Measurements from ENCODE around the gene CANT1. TPM values are rescaled to one million over a fixed set of nuclear protein-coding genes. Genes with fewer than 3 reads are reported as not detected.
A peak's percentile ranks its signal among the peaks of the same experiment; 100 is the strongest.
"Not testable (repeated sequence)": the region's sequence is repeated elsewhere in the genome, so short reads cannot be mapped to it uniquely, and the experiment has no call there.

Gene CANT1
- total and polyA plus RNA-seq, 3 donors from 2014 or later, result 60.6 to 80.5 (median 64.1) TPM

GRCh38 chr17:79033046-79033616 lies 23.6 kb upstream of the CANT1 start:
- TF ChIP-seq POLR2A (IDR thresholded peaks at IDR 0.05), result no peak
- no peak overlapping the region for H3K4me3 ChIP-seq
- DNase-seq, result no peak
- H3K27ac ChIP-seq, result no peak overlapping the region
- H3K27me3 ChIP-seq, result no peaks in the 10 kb centered on the region
- WGBS, 2 donors, result 83 to 92% methylated on average over 9 of the region's 9 CpGs
- intact Hi-C loops (cut with DNase I; ENCODE audit: low total_unique reads), result no loop called here
- no peaks in the 10 kb centered on the region for H3K9me3 ChIP-seq
- H3K36me3 ChIP-seq (ENCODE audit: low read depth, missing control alignments), result no peaks in the 10 kb centered on the region
- peaks cover 18% of the 10 kb centered on the region for H3K4me1 ChIP-seq

- no peak for DNase-seq
- intact Hi-C loops (cut with DNase I; ENCODE audit: low total_unique reads), result no loop called here
- WGBS, 2 donors, result 89 to 94% methylated on average over 26 of the region's 26 CpGs
- no peak overlapping the region for H3K27ac ChIP-seq
- no peaks in the 10 kb centered on the region for H3K9me3 ChIP-seq
- no peaks in the 10 kb centered on the region for H3K36me3 ChIP-seq (ENCODE audit: low read depth, missing control alignments)
- peaks cover 27% of the 10 kb centered on the region for H3K4me1 ChIP-seq
- TF ChIP-seq CTCF (IDR thresholded peaks at IDR 0.05) (no peak), POLR2A (IDR thresholded peaks at IDR 0.05) (no peak)
- H3K4me3 ChIP-seq, result no peak overlapping the region
- no peaks in the 10 kb centered on the region for H3K27me3 ChIP-seq
These were observed 22.7 kb upstream of the CANT1 start for GRCh38 chr17:79031996-79032875.

DNA sequence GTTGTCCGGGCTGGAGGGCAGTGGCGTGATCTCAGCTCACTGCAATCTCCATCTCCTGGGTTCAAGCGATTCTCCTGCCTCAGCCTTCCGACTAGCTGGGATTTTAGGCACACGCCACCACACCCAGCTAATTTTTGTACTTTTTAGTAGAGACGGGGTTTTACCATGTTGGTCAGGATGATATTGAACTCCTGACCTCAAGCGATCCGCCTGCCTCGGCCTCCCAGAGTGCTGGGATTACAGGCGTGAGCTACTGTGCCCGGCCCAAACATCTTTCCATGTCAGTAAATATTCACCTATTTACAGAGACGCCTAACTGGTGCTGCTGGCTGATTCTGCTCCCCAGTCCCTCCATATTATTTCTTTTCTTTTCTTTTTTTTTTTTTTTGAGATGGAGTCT lies 21.1 kb upstream of the CANT1 start:
- not testable (repeated sequence) for DNase-seq

DNA sequence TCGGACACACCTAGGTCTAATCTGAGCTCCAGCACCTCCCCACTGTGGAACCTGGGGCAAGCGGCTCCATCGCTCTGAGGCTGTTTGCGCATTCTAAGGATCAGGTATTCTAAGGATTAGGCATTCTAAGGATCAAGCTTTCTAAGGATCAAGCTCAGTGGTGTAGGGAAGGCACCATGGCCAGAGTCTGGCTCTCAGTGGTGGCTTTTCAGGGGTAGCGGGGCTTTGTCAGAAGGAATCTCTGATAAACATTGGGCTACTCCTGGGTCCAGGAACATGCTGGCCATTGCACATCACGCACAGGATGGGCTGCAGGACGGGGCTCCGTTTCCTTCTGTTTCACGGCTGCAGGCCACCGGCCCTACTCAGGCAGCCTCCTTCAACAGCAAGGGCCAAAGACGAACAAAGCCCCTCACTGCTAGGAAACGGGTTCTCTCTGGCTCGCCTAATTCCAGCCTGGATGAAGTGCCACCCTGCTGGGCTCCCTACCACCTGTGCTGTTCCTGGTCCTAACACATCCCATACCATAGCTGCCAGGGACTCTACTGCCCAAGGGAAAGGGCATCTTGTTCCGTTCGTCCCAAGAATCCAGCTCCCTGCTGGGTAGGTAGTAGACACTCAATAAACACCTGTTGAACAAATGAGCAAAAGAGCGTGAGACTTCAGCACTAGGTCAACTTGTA lies 19.9 kb upstream of the CANT1 start:
- H3K27me3 ChIP-seq, result no peaks in the 10 kb centered on the region
- TF ChIP-seq POLR2A (IDR thresholded peaks at IDR 0.05) (no peak), CTCF (IDR thresholded peaks at IDR 0.05) (no peak)
- intact Hi-C loops (cut with DNase I; ENCODE audit: low total_unique reads), result no loop called here
- no peaks in the 10 kb centered on the region for H3K9me3 ChIP-seq
- no peaks in the 10 kb centered on the region for H3K36me3 ChIP-seq (ENCODE audit: low read depth, missing control alignments)
- H3K4me3 ChIP-seq, result no peak overlapping the region
- WGBS, 2 donors, result 92 to 94% methylated on average over 15 to 16 of the region's 16 CpGs
- no peak overlapping the region for H3K27ac ChIP-seq
- no peak for DNase-seq
- H3K4me1 ChIP-seq, result peaks cover 46% of the 10 kb centered on the region

More for the DNA sequence above, 21.1 kb upstream of the CANT1 start:
- H3K9me3 ChIP-seq; H3K4me3 ChIP-seq; intact Hi-C loops (cut with DNase I; ENCODE audit: low total_unique reads); H3K27me3 ChIP-seq; H3K36me3 ChIP-seq (ENCODE audit: low read depth, missing control alignments); H3K27ac ChIP-seq: not testable (repeated sequence)
- 89 to 91% methylated on average over 12 of the region's 12 CpGs for WGBS, 2 donors
- H3K4me1 ChIP-seq, result peaks cover 39% of the 10 kb centered on the region

- Histone ChIP-seq H3K27ac (no peak overlapping the region), H3K4me3 (no peak overlapping the region), H3K27me3 (no peaks in the 10 kb centered on the region), H3K4me1 (peaks cover 45% of the 10 kb centered on the region), H3K36me3 (ENCODE audit: low read depth, missing control alignments) (no peaks in the 10 kb centered on the region), H3K9me3 (no peaks in the 10 kb centered on the region)
- TF ChIP-seq POLR2A (IDR thresholded peaks at IDR 0.05) (no peak), CTCF (IDR thresholded peaks at IDR 0.05) (peak in 1 of 3 experiments; percentile 6)
- intact Hi-C loops (cut with DNase I; ENCODE audit: low total_unique reads), result no loop called here
- no peak for DNase-seq
- WGBS, 2 donors, result 80 to 86% methylated on average over 12 to 17 of the region's 17 CpGs
These were observed 19.1 kb upstream of the CANT1 start for GRCh38 chr17:79028496-79029326.
